WERI-Rb-1 (cell line): Measurements from ENCODE around the gene PPP3CA.

Source experiments
- DNase-seq: peaks from one replicate; pipeline ENCODE4 v3.0.0-alpha.2; 2020
- H3K27ac ChIP-seq: fragments of 250-450 bp; sonication (Bioruptor Pico); 2 replicates; pipeline ENCODE4 v1.5.1; 2020; ENCODE audit warnings: mild to moderate bottlenecking, moderate library complexity
- H3K27me3 ChIP-seq: fragments of 250-450 bp; sonication (Bioruptor Pico); 2 replicates; pipeline ENCODE4 v1.5.1; 2021; ENCODE audit warnings: mild to moderate bottlenecking, low read depth, moderate library complexity; ENCODE audit not compliant: insufficient read depth, severe bottlenecking
- H3K36me3 ChIP-seq: fragments of 250-450 bp; sonication (Bioruptor Pico); 2 replicates; pipeline ENCODE4 v1.5.1; 2020; ENCODE audit warnings: mild to moderate bottlenecking, moderate library complexity
- H3K4me3 ChIP-seq: 2 replicates; pipeline ENCODE4 v1.5.1; 2011; ENCODE audit warnings: low read depth, mild to moderate bottlenecking, control low read depth, low read length
- H3K9me3 ChIP-seq: fragments of 250-450 bp; sonication (Bioruptor Pico); 2 replicates; pipeline ENCODE4 v1.5.1; 2021; ENCODE audit warnings: mild to moderate bottlenecking, moderate library complexity; ENCODE audit not compliant: severe bottlenecking
- TF ChIP-seq, protein P1 (sequence below): IDR thresholded peaks from 2 replicates; pipeline ENCODE4 v1.5.1; 2011; ENCODE audit warnings: low read depth, mild to moderate bottlenecking, control low read depth, inconsistent platforms, low read length

The PPP3CA gene

DNA sequence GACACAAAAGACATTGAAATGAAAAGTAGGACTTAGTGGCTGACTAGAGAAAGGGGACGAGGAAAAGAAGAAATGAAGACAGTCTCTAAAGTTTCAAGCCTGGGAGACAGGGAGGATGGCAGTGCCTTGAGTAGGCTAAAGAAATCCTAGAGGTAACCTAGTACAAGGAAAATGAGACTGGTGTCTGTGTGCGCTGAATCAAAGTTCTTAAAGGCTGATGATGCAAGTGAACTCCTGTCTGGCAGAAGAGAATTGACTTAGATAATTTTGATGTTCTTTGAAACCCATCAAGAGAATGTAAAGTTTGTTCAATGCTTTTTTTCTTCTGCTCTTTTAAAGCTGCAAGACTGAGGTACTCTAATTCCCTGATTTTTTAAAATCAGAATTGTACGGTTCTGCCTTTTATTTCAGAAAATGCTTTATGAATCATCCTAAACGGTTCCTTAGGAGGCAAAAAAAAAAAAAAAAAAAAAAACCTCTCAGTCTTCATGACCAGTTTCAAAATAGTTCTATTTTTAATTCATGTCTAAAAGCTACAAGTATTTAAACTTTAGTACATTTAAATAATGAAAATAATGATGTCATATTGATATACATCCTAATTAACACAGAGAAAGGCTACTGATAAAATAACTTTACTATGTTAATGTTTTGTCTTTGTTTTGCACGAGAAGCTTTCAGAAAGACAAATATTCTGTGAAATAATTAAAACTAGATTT, 189.8 kb downstream of the PPP3CA start:
- Histone ChIP-seq H3K36me3 (no peaks in the 10 kb centered on the region), H3K27me3 (no peaks in the 10 kb centered on the region), H3K9me3 (no peaks in the 10 kb centered on the region), H3K4me3 (no peak overlapping the region), H3K27ac (no peak overlapping the region)
- no peak for DNase-seq
- TF ChIP-seq, protein P1, sequence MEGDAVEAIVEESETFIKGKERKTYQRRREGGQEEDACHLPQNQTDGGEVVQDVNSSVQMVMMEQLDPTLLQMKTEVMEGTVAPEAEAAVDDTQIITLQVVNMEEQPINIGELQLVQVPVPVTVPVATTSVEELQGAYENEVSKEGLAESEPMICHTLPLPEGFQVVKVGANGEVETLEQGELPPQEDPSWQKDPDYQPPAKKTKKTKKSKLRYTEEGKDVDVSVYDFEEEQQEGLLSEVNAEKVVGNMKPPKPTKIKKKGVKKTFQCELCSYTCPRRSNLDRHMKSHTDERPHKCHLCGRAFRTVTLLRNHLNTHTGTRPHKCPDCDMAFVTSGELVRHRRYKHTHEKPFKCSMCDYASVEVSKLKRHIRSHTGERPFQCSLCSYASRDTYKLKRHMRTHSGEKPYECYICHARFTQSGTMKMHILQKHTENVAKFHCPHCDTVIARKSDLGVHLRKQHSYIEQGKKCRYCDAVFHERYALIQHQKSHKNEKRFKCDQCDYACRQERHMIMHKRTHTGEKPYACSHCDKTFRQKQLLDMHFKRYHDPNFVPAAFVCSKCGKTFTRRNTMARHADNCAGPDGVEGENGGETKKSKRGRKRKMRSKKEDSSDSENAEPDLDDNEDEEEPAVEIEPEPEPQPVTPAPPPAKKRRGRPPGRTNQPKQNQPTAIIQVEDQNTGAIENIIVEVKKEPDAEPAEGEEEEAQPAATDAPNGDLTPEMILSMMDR: no peak

DNA sequence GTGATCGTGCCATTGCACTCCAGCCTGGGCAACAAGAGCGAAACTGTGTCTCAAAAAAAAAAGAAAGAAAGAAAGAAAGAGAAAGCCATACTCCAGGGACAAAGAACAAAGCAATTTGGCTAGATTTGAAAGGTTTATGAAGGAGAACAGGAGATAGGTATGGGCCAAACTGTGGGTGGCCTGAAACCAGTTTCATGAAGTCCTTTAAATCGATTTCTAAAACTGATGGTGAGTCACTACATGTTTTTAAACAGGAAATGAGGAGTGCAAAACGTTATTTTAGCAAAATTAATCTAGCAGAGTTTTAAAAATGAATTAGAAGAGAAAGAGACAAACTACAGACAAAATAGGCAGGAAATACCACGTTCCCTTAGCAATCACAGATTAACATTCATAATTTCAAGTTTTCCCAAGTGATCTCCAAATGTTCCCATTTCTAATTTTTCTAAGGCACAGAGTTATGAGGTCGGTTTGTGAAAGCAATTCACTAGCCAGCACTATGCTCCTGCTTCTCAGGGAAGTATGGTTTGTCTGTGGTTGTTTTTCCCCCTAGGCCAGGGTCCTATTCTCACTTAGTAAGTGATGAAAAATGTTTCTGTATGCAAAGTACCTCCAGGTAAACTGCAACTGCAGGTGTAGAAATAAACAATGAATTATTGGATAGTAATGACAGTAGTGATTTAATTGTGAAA, 190.6 kb downstream of the PPP3CA start:
- DNase-seq: no peak
- no peaks in the 10 kb centered on the region for H3K36me3 ChIP-seq
- H3K4me3 ChIP-seq: no peak overlapping the region
- no peaks in the 10 kb centered on the region for H3K27me3 ChIP-seq
- H3K27ac ChIP-seq: no peak overlapping the region
- TF ChIP-seq, protein P1: no peak
- no peaks in the 10 kb centered on the region for H3K9me3 ChIP-seq

DNA sequence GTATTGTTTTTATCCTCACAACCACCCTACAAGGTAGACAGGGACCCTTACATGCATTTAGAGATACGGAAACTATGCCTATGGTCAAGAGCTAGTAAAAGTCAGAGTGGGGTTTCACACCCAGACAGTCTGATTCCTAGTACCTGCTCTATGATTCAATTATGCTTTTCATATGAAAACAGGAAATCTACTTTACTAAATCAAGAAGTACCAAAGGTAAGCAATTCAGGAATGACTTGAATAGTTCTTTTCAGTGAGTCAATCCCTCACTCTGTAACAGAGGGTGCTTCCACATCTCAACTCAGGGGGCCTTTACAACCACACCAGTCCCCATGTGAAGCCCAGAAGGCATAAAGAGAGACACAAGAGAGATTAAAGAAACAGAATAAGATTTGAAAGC, 191.4 kb downstream of the PPP3CA start:
- no peak overlapping the region for H3K4me3 ChIP-seq
- no peaks in the 10 kb centered on the region for H3K27me3 ChIP-seq
- TF ChIP-seq, protein P1: no peak
- H3K36me3 ChIP-seq: no peaks in the 10 kb centered on the region
- H3K27ac ChIP-seq: no peak overlapping the region
- no peak for DNase-seq
- no peaks in the 10 kb centered on the region for H3K9me3 ChIP-seq

DNA sequence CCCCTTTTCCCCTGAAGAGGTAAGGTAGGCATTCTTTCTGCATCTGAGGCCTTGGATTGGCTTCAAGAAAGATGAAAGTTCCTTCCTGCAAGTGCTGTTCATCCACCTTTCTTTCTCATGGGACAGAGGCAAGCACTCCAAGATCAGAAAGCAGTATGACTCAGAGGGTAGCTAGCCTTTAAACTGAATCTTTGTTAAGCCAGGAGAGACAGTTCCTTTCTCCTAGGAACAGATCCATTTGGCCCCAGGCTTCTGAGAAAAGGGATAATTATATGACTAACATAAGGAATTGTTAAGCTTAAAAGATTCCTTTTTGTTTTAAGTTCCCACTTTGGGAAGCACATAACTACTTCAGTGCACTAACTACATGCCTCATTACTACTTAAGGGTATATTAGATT, 192.0 kb downstream of the PPP3CA start:
- TF ChIP-seq, protein P1: no peak
- H3K9me3 ChIP-seq: no peaks in the 10 kb centered on the region
- DNase-seq: no peak
- no peak overlapping the region for H3K4me3 ChIP-seq
- H3K27ac ChIP-seq: no peak overlapping the region
- H3K36me3 ChIP-seq: no peaks in the 10 kb centered on the region
- no peaks in the 10 kb centered on the region for H3K27me3 ChIP-seq

DNA sequence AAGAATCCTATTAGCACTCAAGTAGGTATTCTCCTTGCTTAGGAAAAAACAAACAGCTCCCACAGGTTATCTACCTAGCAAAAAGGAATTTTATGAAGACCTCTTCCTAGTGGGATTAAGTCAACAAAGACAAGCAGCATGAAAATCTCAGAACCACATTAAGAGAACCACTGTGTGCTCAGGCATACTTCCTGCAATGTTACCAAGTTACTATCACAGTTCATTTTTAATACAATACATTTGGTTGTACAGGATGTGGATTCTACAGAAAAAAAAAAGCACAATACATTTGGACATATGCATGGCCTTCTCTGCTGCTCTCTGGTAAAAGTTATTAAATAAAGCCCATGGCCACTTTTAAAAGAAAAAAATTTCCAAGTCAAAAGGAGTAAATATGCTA, 193.7 kb downstream of the PPP3CA start:
- TF ChIP-seq, protein P1: no peak
- Histone ChIP-seq H3K27ac (no peak overlapping the region), H3K4me3 (no peak overlapping the region)

More for the DNA sequence above, 193.7 kb downstream of the PPP3CA start:
- Histone ChIP-seq H3K9me3 (no peaks in the 10 kb centered on the region), H3K36me3 (no peaks in the 10 kb centered on the region), H3K27me3 (no peaks in the 10 kb centered on the region)
- no peak for DNase-seq
